ENCODE measurements around the gene CEP41. TPM values are rescaled to one million over a fixed set of nuclear protein-coding genes. Genes with fewer than 3 reads are reported as not detected.

Gene CEP41
- total and polyA plus RNA-seq, 4 donors: 2.3 to 3.5 (median 2.8) TPM

DNA sequence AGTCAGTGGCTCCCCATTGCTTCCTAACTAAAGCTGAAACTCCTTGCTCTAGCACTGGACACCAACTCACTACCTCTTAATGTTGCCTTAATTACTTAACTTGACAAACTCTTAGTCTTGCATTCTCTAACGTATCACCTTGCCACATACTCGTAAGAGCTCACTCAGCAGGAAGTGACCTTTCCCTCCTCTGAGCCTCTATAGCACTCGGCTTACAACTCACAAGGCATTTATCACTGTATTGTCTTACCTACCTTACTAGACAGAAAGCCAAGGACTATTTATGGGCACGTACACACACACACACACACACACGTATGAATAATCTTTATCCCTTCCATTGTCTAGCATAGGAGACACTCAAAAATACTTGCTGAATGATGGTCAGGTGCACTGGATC lies 21.2 kb downstream of the CEP41 start:
- Histone ChIP-seq H3K4me3 (ENCODE audit: low read depth in 1 of 3, low read length in 3 of 3) (no peak overlapping the region), H3K9me3 (ENCODE audit: control insufficient read depth in 4 of 4, low read length in 3 of 4) (no peaks in the 10 kb centered on the region), H3K4me1 (ENCODE audit: control insufficient read depth in 4 of 4, insufficient read depth in 4 of 4, low read length in 3 of 4) (peaks cover 0 to 1% (median 0%) of the 10 kb centered on the region in 4 donors), H3K9ac (ENCODE audit: low read depth in 1 of 2, low read length in 2 of 2) (no peak overlapping the region), H3K36me3 (ENCODE audit: control insufficient read depth in 4 of 4, insufficient read depth in 3 of 4, low read depth in 1 of 4, low read length in 3 of 4) (no peaks in the 10 kb centered on the region), H3K27ac (ENCODE audit: low read depth in 1 of 2, low read length in 2 of 2) (no peak overlapping the region), H3K27me3 (ENCODE audit: control insufficient read depth in 4 of 4, insufficient read depth in 4 of 4, low read length in 3 of 4) (no peaks in the 10 kb centered on the region)
- TF ChIP-seq, protein P1, sequence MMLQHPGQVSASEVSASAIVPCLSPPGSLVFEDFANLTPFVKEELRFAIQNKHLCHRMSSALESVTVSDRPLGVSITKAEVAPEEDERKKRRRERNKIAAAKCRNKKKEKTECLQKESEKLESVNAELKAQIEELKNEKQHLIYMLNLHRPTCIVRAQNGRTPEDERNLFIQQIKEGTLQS (IDR thresholded peaks at IDR 0.05): no peak
- TF ChIP-seq, protein P2, sequence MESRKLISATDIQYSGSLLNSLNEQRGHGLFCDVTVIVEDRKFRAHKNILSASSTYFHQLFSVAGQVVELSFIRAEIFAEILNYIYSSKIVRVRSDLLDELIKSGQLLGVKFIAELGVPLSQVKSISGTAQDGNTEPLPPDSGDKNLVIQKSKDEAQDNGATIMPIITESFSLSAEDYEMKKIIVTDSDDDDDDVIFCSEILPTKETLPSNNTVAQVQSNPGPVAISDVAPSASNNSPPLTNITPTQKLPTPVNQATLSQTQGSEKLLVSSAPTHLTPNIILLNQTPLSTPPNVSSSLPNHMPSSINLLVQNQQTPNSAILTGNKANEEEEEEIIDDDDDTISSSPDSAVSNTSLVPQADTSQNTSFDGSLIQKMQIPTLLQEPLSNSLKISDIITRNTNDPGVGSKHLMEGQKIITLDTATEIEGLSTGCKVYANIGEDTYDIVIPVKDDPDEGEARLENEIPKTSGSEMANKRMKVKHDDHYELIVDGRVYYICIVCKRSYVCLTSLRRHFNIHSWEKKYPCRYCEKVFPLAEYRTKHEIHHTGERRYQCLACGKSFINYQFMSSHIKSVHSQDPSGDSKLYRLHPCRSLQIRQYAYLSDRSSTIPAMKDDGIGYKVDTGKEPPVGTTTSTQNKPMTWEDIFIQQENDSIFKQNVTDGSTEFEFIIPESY (IDR thresholded peaks at IDR 0.05): no peak
- TF ChIP-seq JUND (IDR thresholded peaks at IDR 0.05) (no peak), SP1 (IDR thresholded peaks at IDR 0.05) (no peak), EGR1 (IDR thresholded peaks at IDR 0.05; ENCODE audit: low read depth in 2 of 2) (no peak), RAD21 (IDR thresholded peaks at IDR 0.05) (no peak), NR2F2 (IDR thresholded peaks at IDR 0.05) (no peak), FOXA2 (IDR thresholded peaks at IDR 0.05) (no peak), FOXA1 (IDR thresholded peaks at IDR 0.05) (no peak)
- TF ChIP-seq, protein P3, sequence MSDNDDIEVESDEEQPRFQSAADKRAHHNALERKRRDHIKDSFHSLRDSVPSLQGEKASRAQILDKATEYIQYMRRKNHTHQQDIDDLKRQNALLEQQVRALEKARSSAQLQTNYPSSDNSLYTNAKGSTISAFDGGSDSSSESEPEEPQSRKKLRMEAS (IDR thresholded peaks at IDR 0.05): no peak
- TF ChIP-seq, protein P4, sequence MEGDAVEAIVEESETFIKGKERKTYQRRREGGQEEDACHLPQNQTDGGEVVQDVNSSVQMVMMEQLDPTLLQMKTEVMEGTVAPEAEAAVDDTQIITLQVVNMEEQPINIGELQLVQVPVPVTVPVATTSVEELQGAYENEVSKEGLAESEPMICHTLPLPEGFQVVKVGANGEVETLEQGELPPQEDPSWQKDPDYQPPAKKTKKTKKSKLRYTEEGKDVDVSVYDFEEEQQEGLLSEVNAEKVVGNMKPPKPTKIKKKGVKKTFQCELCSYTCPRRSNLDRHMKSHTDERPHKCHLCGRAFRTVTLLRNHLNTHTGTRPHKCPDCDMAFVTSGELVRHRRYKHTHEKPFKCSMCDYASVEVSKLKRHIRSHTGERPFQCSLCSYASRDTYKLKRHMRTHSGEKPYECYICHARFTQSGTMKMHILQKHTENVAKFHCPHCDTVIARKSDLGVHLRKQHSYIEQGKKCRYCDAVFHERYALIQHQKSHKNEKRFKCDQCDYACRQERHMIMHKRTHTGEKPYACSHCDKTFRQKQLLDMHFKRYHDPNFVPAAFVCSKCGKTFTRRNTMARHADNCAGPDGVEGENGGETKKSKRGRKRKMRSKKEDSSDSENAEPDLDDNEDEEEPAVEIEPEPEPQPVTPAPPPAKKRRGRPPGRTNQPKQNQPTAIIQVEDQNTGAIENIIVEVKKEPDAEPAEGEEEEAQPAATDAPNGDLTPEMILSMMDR (IDR thresholded peaks at IDR 0.05; ENCODE audit: low read depth, low read length, missing input control): no peak
- TF ChIP-seq, protein P5, sequence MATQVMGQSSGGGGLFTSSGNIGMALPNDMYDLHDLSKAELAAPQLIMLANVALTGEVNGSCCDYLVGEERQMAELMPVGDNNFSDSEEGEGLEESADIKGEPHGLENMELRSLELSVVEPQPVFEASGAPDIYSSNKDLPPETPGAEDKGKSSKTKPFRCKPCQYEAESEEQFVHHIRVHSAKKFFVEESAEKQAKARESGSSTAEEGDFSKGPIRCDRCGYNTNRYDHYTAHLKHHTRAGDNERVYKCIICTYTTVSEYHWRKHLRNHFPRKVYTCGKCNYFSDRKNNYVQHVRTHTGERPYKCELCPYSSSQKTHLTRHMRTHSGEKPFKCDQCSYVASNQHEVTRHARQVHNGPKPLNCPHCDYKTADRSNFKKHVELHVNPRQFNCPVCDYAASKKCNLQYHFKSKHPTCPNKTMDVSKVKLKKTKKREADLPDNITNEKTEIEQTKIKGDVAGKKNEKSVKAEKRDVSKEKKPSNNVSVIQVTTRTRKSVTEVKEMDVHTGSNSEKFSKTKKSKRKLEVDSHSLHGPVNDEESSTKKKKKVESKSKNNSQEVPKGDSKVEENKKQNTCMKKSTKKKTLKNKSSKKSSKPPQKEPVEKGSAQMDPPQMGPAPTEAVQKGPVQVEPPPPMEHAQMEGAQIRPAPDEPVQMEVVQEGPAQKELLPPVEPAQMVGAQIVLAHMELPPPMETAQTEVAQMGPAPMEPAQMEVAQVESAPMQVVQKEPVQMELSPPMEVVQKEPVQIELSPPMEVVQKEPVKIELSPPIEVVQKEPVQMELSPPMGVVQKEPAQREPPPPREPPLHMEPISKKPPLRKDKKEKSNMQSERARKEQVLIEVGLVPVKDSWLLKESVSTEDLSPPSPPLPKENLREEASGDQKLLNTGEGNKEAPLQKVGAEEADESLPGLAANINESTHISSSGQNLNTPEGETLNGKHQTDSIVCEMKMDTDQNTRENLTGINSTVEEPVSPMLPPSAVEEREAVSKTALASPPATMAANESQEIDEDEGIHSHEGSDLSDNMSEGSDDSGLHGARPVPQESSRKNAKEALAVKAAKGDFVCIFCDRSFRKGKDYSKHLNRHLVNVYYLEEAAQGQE (IDR thresholded peaks at IDR 0.05): no peak
- 81% methylated on average over 5 of the region's 5 CpGs for WGBS
- DNase-seq (ENCODE audit: low spot score): no peak

DNA sequence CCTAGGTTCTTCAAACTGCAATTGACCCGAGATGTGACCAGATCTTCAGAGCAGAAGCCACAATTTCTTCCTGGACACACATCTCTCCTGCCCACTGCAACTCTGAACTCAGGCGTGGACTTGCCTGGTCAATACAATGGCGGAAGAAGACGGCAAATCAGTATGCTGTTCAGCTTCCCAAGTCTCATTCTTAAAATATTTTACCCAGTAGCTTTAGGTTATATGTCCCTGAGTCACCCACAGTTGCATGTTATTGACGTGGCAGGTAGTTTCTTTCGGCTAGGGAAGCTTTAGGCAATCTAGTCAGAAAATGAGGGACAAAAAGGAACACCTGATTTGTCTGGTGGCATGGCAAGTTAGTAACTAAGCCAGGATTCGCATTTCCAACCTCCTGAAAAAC lies 22.5 kb downstream of the CEP41 start:
- TF ChIP-seq, protein P3 (IDR thresholded peaks at IDR 0.05): no peak
- TF ChIP-seq RXRA (IDR thresholded peaks at IDR 0.05): no peak
- no peak for TF ChIP-seq GABPA (IDR thresholded peaks at IDR 0.05 in 1 of 2, conservative IDR thresholded peaks at IDR 0.05 in 1 of 2)
- no peak for TF ChIP-seq RAD21 (IDR thresholded peaks at IDR 0.05)
- 96% methylated on average over 7 of the region's 7 CpGs for WGBS
- H3K4me3 ChIP-seq (ENCODE audit: low read depth in 1 of 3, low read length in 3 of 3): no peak overlapping the region
- no peaks in the 10 kb centered on the region for H3K9me3 ChIP-seq (ENCODE audit: control insufficient read depth in 4 of 4, low read length in 3 of 4)
- H3K4me1 ChIP-seq (ENCODE audit: control insufficient read depth in 4 of 4, insufficient read depth in 4 of 4, low read length in 3 of 4): peaks cover 0 to 1% (median 0%) of the 10 kb centered on the region in 4 donors
- no peak overlapping the region for H3K9ac ChIP-seq (ENCODE audit: low read depth in 1 of 2, low read length in 2 of 2)
- no peak overlapping the region for H3K27ac ChIP-seq (ENCODE audit: low read depth in 1 of 2, low read length in 2 of 2)
- no peaks in the 10 kb centered on the region for H3K27me3 ChIP-seq (ENCODE audit: control insufficient read depth in 4 of 4, insufficient read depth in 4 of 4, low read length in 3 of 4)
- DNase-seq (ENCODE audit: low spot score): no peak
- H3K36me3 ChIP-seq (ENCODE audit: control insufficient read depth in 4 of 4, insufficient read depth in 3 of 4, low read depth in 1 of 4, low read length in 3 of 4): no peaks in the 10 kb centered on the region
